Daoy (cell line): ENCODE data around the gene EHHADH. TPM values are rescaled to one million over a fixed set of nuclear protein-coding genes. Genes with fewer than 3 reads are reported as not detected.
"Not testable (repeated sequence)": the region's sequence is repeated elsewhere in the genome, so short reads cannot be mapped to it uniquely, and the experiment has no call there.

Source experiments
- DNase-seq: peaks from one replicate; pipeline ENCODE4 v3.0.0-alpha.2; 2015; ENCODE audit warnings: low read depth
- total RNA-seq: library from RNA; depleted of rRNA; stranded (reverse); fragments of >200 nt; shearing (Covaris generic); gene quantifications from 2 replicates; pipeline ENCODE4 v1.2.3, GENCODE V29; 2014; rRNA removed

EHHADH gene
- total RNA-seq: 7.4 and 8.6 TPM in 2 replicates

DNA sequence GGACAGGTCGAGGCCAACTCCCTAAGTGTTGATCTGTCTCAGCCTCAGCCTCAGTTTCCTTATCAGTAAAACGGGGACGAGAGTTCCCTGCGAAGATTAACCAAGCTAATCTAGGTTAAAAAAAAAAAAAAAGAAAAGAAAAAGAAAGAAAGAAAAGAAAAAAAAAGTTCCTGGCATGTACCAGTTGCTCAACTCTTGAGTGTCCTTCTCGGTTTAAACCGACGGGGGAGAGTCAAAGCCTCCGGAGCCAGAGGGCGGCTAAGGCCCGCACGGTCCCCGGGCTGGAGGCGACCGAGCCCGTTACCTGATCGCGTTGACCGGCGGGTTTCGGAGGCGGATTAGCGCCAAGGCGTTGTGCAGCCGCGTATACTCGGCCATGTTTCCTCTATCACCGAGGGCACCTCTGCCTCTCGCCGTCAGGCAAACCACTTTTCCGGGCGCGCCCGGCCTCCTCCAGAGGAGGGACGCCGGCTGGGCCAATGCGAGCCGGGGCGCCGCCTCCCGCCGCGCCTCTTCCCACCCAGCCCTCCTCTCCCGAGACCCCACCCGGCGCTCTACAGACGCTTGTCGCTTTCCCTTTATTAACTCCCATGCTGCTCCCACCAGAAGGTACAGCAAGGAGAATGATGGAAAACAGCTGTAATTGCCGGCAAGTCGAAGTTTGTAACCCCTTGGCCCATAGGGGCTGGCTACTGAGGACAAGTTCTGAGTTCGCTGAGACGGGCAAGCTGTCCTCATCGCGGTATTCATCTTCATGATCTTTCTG lies at the start of gene EHHADH:
Gene EHHADH, minus strand, starts transcription at position 405 of the 766 bp plus-strand sequence. Its CDS starts 27 bp downstream, at position 378.
- DNase-seq: peak; percentile 87

DNA sequence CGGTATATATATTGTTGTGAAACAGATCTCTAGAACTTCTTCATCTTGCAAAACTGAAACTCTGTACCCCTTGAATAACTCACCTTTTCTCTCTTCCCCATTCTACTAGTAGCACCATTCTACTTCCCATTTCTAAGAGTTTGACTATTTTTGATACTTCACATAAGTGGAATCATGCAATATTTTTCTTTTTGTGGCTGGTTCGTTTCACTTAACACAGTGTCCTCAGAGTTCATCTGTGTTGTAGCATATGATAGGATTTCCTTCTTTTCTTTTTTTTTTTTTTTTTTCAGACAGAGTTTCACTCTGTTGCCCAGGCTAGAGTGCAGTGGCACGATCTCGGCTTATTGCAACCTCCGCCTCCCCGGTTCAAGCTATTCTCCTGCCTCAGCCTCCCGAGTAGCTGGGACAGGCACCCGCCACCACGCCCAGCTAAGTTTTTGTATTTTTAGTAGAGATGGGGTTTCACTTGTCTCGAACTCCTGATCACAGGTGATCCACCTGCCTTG lies 46.1 kb upstream of the EHHADH start:
- not testable (repeated sequence) for DNase-seq

DNA sequence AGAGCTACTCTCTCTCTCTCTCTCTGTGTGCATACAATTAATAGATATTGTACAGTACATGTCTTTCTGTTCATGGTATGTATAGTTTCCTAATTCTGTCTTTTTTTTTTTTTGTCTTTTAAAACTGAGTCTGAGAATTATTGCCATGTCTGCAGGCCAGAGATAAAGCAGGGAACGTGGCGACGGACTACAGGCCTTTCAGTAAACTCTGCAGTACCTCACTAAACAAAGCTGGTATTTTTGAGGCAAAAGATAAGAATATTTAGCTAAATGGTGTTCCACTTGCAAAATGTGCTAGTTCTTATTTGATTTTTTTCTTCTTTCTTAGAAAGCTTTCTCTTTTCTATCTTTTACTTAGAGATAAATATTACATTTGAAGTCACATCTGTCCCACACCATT lies 44.0 kb upstream of the EHHADH start:
- DNase-seq: no peak

GRCh38 chr3:185292238-185292637 lies 38.4 kb upstream of the EHHADH start:
- no peak for DNase-seq

- DNase-seq: no peak
These were observed 36.4 kb upstream of the EHHADH start for GRCh38 chr3:185290266-185290665.

DNA sequence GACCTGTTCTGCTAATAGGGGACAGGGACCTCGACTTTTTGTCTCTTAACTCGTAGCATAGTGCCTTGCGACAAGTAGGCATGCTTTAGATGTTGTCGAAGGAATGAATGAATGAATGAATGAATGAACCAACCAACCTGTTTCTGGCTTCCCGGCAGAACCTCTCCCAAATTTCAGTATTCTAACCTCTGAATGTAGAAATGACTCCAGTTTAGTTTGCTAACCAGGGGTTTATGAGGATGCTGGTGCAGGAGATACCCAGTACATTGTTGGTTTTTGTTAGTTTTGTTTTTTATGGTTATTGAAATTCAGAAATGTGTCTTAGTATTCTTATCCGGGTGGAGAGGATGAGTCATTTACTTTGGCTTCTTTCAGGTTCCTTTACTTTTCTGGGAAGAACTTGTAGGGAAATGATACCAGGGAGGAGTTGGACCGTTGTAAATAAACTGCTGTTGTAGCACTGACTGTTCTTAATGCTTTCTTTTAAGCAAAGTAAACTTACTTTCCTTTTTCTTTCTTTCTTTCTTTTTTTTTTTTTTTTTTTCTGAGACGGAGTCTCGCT lies 29.6 kb upstream of the EHHADH start:
- DNase-seq: no peak

DNA sequence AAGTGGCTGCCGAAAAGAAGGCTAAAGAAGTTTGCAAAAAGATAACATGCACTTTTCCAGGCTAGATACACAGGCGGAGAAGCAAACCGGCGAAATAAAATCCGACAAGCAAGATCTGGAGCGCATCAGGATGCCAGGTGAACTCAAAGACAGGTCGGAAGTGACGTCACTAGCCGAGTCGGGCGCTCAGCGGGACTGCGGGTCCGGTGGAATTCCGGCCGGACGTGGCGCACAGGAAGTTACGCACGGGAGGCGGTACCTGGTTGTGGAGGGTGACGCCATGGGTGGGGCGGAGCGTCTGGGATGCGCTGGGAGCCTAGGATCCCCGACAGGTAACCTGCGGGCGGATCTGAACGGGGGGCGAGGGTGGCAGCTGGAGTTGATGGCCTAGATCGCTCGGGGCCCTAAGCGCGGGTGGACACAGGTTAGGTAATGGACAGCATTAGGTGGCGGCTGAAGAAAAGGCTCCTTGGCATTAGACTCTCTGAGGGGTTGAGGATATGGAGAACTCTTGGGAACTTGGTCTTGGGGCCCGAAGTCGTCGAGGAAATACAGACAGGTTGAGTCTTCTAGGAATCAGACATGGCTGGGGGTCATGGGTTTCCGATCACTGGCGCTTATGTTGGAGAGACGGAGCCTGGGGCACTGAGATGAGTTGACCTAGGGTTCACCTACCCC lies 29.0 kb upstream of the EHHADH start:
- peak; percentile 98 for DNase-seq

GRCh38 chr3:185280572-185281365 lies 26.9 kb upstream of the EHHADH start:
- DNase-seq: peak; percentile 41

GRCh38 chr3:185279587-185280138 lies 25.8 kb upstream of the EHHADH start:
- DNase-seq: no peak

DNA sequence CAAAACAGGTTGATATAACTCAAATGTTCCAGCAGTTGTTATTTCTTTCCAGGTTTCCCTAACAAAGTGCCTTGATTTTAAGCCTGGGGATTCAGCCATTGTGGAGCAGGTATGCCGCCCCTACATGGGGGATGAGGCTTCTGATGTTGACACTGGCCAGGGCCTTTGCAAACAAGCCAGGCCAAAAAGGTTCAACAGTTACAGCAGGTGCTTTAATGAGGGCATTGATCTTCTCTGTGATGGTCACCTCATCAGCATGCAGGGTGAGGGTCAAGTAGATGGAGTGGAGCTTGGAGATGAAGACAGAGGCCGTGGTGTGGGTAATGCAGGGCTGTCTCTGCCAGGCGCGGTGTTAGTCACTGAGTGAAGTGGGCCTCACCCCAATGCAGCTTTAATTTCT lies 22.6 kb upstream of the EHHADH start:
- DNase-seq: no peak

DNA sequence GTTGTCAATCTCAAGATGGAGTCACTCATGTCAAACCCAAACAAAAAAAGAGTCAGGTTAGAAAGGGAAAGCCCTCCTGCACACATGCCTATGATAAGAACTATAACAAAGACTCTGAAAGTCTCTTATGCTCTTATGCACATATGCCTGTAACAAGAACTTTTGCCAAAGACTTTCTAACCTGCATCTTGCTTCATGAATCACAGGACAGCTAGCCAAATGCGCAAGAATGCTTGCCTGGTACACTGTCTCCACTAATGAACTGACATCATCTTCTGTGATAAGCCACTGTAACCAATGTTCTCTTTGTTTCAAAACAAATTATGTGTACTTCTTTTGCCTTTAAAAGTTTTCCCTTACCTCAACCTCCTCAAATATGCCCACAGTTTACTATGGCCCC lies 18.2 kb upstream of the EHHADH start:
- no peak for DNase-seq

DNA sequence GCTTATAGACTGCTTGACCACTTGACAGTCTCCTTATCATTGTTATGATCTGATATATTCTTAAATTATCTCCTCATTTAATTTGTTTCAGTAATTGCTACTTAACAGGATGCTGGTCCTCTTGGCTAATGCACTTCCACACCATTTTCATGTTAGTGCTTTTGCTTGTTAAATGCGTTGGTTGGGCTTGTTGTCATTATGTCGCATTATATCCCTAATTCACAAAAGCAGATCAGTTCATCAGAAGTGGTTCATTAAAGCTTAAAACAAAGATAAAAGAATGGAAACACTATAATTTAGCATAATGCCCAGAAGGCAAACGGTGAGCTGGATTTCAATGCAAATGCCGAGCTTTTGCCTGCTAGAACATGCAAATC lies 17.1 kb upstream of the EHHADH start:
- DNase-seq: no peak

DNA sequence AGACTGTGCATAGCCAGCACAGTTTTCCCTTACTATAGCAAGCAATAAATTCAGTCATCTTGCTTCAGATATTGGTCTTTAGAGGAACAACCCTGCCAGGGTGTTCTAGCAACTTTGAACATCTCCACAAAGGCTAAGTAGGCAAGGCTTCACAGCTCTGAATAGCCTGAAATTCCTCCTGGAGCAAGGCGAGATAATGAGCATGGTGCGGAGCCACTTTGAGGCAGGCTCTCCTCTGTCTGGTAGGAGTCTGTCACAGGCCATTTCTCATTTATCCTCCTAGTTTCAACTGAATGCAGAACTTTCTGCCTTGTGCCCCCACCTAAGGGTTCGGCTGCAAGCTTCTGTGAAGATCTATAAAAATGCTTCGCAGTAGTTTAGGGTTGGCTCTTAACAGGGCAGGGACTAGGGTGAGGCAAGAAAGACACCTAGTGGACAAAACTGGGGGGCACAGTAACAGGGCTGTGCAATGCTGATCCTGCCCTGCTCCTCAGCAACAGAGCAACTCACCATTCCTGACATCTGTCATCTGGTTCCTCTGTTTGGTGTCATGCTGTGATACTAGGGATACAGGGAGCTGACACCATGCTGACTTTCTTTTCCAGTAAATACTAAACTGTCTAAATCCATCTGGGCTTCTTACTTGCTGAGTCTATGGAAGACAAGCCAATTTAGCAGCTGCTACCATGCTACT lies 16.6 kb upstream of the EHHADH start:
- peak; percentile 51 for DNase-seq

DNA sequence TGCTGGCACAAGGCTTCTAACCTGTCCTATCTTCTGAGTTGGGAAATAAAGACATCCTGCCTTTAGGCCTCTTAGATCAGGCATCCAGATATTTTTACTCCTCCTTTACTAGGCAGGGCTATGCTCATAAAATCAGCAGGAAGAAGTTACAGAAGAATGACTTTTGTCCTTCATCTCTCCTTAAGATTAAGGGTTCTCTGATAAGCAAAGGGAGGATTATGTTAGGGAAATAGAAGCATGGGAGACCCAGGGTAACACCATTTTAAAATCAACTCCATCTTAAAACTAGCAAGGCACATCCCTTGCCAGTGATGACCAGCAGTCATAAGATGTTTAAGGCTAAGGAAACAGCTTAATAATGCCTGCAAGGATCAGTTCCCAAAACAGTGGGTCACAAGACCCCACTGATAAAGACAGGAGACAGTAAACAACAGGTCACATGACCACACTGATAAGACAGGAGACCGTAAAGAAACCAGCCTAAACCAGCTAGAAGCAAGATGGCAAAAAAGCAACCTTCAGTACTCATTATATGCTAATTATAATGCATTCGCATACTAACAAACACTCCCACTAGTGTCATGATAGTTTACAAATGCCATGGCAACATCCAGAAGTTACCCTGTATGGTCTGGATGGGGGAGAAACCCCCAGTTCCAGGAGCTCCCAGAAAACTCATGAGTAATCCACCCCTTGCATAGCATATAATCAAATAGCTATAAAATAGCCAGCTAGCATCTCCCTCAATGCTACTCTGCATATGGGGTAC lies 14.5 kb upstream of the EHHADH start:
- DNase-seq: no peak

- no peak for DNase-seq
These were observed 13.3 kb upstream of the EHHADH start for GRCh38 chr3:185267193-185267592.

DNA sequence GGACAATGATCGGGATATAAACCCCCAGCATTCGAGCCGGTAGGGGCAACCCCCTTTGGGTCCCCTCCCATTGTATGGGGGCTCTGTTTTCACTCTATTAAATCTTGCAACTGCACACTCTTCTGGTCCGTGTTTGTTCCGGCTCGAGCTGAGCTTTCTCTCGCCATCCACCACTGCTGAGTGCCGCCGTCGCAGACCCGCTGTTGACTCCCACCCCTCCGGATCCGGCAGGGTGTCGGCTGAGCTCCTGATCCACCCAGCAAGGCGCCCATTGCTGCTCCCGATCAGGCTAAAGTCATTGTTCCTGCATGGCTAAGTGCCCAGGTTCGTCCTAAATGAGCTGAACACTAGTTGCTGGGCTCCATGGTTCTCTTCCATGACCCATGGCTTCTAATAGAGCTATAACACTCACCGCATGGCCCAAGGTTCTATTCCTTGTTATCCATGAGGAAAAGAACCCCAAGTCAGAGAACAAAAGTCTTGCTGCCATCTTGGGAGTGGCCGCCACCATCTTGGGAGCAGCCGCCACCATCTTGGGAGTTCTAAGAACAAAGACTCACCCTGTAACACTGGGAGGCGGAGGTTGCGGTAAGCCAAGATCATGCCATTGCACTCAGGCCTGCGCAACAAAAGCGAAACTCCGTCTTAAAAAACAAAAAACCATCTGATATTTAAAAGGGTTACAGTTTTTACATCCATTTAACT lies 11.2 kb upstream of the EHHADH start:
- DNase-seq: no peak

DNA sequence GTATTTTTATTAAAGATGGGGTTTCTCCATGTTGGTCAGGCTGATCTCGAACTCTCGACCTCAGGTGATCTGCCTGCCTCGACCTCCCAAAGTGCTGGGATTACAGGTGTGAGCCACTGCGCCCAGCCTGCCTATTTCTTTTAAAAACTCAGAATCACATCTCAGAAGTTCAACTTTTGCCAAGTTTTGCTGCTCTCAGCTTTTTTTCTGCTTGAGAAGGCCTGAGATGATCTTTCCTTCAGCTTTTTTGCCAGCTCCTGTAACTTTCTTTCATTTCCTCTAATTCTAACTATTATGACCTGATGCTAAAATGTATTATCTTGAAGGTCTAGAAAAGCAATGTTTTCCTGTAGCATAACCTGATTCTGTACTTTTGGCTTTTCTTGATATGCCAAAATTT lies 9.6 kb upstream of the EHHADH start:
- no peak for DNase-seq

GRCh38 chr3:185257334-185257733 lies 3.5 kb upstream of the EHHADH start:
- no peak for DNase-seq

- no peak for DNase-seq
These were observed 950 bp upstream of the EHHADH start for GRCh38 chr3:185254799-185255198.

GRCh38 chr3:185253133-185253532 lies 716 bp downstream of the EHHADH start:
- DNase-seq: not testable (repeated sequence)
